Esophagus muscularis mucosa (tissue), 4 donors: ENCODE results near the gene ATF4. TPM values are rescaled to one million over a fixed set of nuclear protein-coding genes. Genes with fewer than 3 reads are reported as not detected.

Source experiments
- DNase-seq: peaks from one replicate; pipeline ENCODE4 v3.0.0-alpha.2; 2017; ENCODE audit errors: extremely low spot score
- H3K27ac ChIP-seq, 4 donors: fragments of 200-600 bp; sonication (generic); replicated peaks in 1 of 4; 1 replicate in 3 of 4; 2 replicates in 1 of 4; pipeline ENCODE4 v1.5.1; 2016 to 2019; ENCODE audit warnings: mild to moderate bottlenecking in 1 of 4
- H3K27me3 ChIP-seq, 4 donors: fragments of 200-600 bp; sonication (generic); one replicate each; pipeline versions ENCODE4 v1.5.1 to v1.6.0; 2016 to 2019
- H3K36me3 ChIP-seq, 4 donors: fragments of 200-600 bp; sonication (generic); one replicate each; pipeline ENCODE4 v1.5.1; 2016 to 2019
- H3K4me1 ChIP-seq, 4 donors: fragments of 200-600 bp; sonication (generic); one replicate each; pipeline ENCODE4 v1.5.1; 2016 to 2019
- H3K4me3 ChIP-seq, 4 donors: fragments of 200-600 bp; sonication (generic); 1 replicate in 2 of 4; 2 replicates in 2 of 4; pipeline ENCODE4 v1.5.1; 2016 to 2019; ENCODE audit warnings: mild to moderate bottlenecking in 4 of 4, moderate library complexity in 1 of 4
- H3K9me3 ChIP-seq, 4 donors: fragments of 200-600 bp; sonication (generic); 1 replicate in 3 of 4; 2 replicates in 1 of 4; pipeline ENCODE4 v1.5.1; 2016 to 2019
- CTCF ChIP-seq, 3 experiments: fragments of 200-600 bp in 2 of 3; fragments of 450-650 bp in 1 of 3; sonication (generic) in 2 of 3; IDR thresholded peaks; one replicate each; pipeline ENCODE4 v1.5.1; 2017 to 2019; ENCODE audit warnings: antibody characterized with exemption in 3 of 3, mild to moderate bottlenecking in 2 of 3, moderate library complexity in 1 of 3
- EP300 ChIP-seq: sonication (generic); formaldehyde crosslinking; IDR thresholded peaks from one replicate; pipeline ENCODE4 v1.6.1; 2017; ENCODE audit warnings: antibody characterized with exemption
- POLR2A ChIP-seq: fragments of 450-650 bp; IDR thresholded peaks from one replicate; pipeline ENCODE4 v1.6.1; 2017; ENCODE audit warnings: antibody characterized with exemption, moderate library complexity, mild to moderate bottlenecking, low read depth
- POLR2AphosphoS5 ChIP-seq, 2 donors: sonication (generic); formaldehyde crosslinking; IDR thresholded peaks; one replicate each; pipeline ENCODE4 v1.6.1; 2017; ENCODE audit warnings: antibody characterized with exemption in 2 of 2
- WGBS: methylation state at CpG from one replicate; pipeline ENCODE4 v1.1.5; 2018; 5-methylcytosine and 5-hydroxymethylcytosine counted together
- intact Hi-C: fragments of 100-400 bp; cut with DNase I; formaldehyde crosslinking; loops from one replicate; pipeline ENCODE4 v1.15.1; 2023
- total RNA-seq, 4 donors: library from RNA; depleted of rRNA; stranded (reverse); fragments of >200 nt; gene quantifications; one replicate each; pipeline versions ENCODE4 v1.1.0 to v1.2.1, GENCODE V29; 2016

ATF4 gene
- total RNA-seq, 4 donors from 2014 or later: 516 to 895 (median 721) TPM

- H3K9me3 ChIP-seq: no peaks in the 10 kb centered on the region
- peaks cover 4 to 20% (median 6%) of the 10 kb centered on the region in 4 donors for H3K4me1 ChIP-seq
- H3K4me3 ChIP-seq: no peak overlapping the region
- no peak overlapping the region for H3K27ac ChIP-seq
- 83% methylated on average over 8 of the region's 10 CpGs for WGBS
- H3K27me3 ChIP-seq: no peaks in the 10 kb centered on the region
- intact Hi-C loops: loop anchor here (10.0 kb wide), 1 partner anchor 107 kb away; no protein-coding TSS in a partner anchor
- H3K36me3 ChIP-seq: peaks cover 46 to 99% (median 90%) of the 10 kb centered on the region in 4 donors
- TF ChIP-seq POLR2A (no peak), CTCF (IDR thresholded peaks at IDR 0.05) (no peak), POLR2AphosphoS5 (IDR thresholded peaks at IDR 0.05) (no peak), EP300 (no peak)
- DNase-seq: no peak
These were observed 8.3 kb upstream of the ATF4 start for GRCh38 chr22:39512026-39512425.

GRCh38 chr22:39513791-39514190 lies 6.6 kb upstream of the ATF4 start:
- DNase-seq: no peak
- peaks cover 11 to 23% (median 14%) of the 10 kb centered on the region in 4 donors for H3K4me1 ChIP-seq
- H3K27ac ChIP-seq: peak overlapping the region in 1 of 4 donors; percentile 46
- peaks cover 41 to 87% (median 77%) of the 10 kb centered on the region in 4 donors for H3K36me3 ChIP-seq
- intact Hi-C loops: loop anchor here (10.0 kb wide), 1 partner anchor 109 kb away; no protein-coding TSS in a partner anchor
- H3K9me3 ChIP-seq: no peaks in the 10 kb centered on the region
- no peaks in the 10 kb centered on the region for H3K27me3 ChIP-seq
- WGBS: 87% methylated on average over 4 of the region's 18 CpGs
- no peak for TF ChIP-seq POLR2A
- no peak for TF ChIP-seq EP300
- TF ChIP-seq POLR2AphosphoS5 (IDR thresholded peaks at IDR 0.05): no peak
- no peak for TF ChIP-seq CTCF (IDR thresholded peaks at IDR 0.05)
- H3K4me3 ChIP-seq: no peak overlapping the region

- Histone ChIP-seq H3K36me3 (peaks cover 41 to 80% (median 70%) of the 10 kb centered on the region in 4 donors), H3K27ac (peak overlapping the region in 1 of 4 donors; percentile 46)
These were observed 5.9 kb upstream of the ATF4 start for GRCh38 chr22:39514373-39514973.

GRCh38 chr22:39515266-39516050 lies 4.9 kb upstream of the ATF4 start:
- no peak for TF ChIP-seq CTCF (IDR thresholded peaks at IDR 0.05)
- no peak for TF ChIP-seq POLR2A
- no peak for TF ChIP-seq POLR2AphosphoS5 (IDR thresholded peaks at IDR 0.05)
- TF ChIP-seq EP300: no peak
- Histone ChIP-seq H3K9me3 (no peaks in the 10 kb centered on the region), H3K36me3 (peaks cover 41 to 71% (median 61%) of the 10 kb centered on the region in 4 donors), H3K4me1 (peaks cover 18 to 26% (median 22%) of the 10 kb centered on the region in 4 donors), H3K27ac (no peak overlapping the region), H3K4me3 (no peak overlapping the region), H3K27me3 (no peaks in the 10 kb centered on the region)
- DNase-seq: no peak
- 90% methylated on average over 12 of the region's 12 CpGs for WGBS
- intact Hi-C loops: loop anchor here (10.0 kb wide), 1 partner anchor 111 kb away; no protein-coding TSS in a partner anchor

More at GRCh38 chr22:39514373-39514973, 5.9 kb upstream of the ATF4 start:
- H3K4me1 ChIP-seq: peaks cover 18 to 26% (median 21%) of the 10 kb centered on the region in 4 donors
- no peaks in the 10 kb centered on the region for H3K27me3 ChIP-seq
- intact Hi-C loops: loop anchor here (10.0 kb wide), 1 partner anchor 110 kb away; no protein-coding TSS in a partner anchor
- no peak for DNase-seq
- TF ChIP-seq EP300 (no peak), POLR2AphosphoS5 (IDR thresholded peaks at IDR 0.05) (no peak), CTCF (IDR thresholded peaks at IDR 0.05) (peak; percentile 61 to 74 (median 62)), POLR2A (no peak)
- H3K9me3 ChIP-seq: no peaks in the 10 kb centered on the region
- no peak overlapping the region for H3K4me3 ChIP-seq
- WGBS: 39% methylated on average over 8 of the region's 8 CpGs
